ENCODE measurements around the gene RAB1A. TPM values are rescaled to one million over a fixed set of nuclear protein-coding genes. Genes with fewer than 3 reads are reported as not detected.
"Not testable (repeated sequence)": the region's sequence is repeated elsewhere in the genome, so short reads cannot be mapped to it uniquely, and the experiment has no call there.

The RAB1A gene
- polyA plus RNA-seq, 6 donors from 2014 or later, result 53.4 to 92.2 (median 60.5) TPM

GRCh38 chr2:65128297-65129190 lies 1.4 kb downstream of the RAB1A start:
- ATAC-seq (ENCODE audit: low read depth in 2 of 2) (no peak), DNase-seq (no peak)
- H3K27me3 Mint-ChIP-seq, result no peaks in the 10 kb centered on the region
- no peaks in the 10 kb centered on the region for H3K9me3 Mint-ChIP-seq
- H3K4me3 Mint-ChIP-seq, result peak overlapping the region; percentile 91 to 100 (median 99)
- H3K27ac Mint-ChIP-seq, result peak overlapping the region; percentile 98 to 100 (median 99)
- H3K4me1 Mint-ChIP-seq, result peaks cover 17 to 59% (median 41%) of the 10 kb centered on the region in 3 donors
- H3K36me3 Mint-ChIP-seq, result peaks cover 0 to 9% of the 10 kb centered on the region in 2 donors

DNA sequence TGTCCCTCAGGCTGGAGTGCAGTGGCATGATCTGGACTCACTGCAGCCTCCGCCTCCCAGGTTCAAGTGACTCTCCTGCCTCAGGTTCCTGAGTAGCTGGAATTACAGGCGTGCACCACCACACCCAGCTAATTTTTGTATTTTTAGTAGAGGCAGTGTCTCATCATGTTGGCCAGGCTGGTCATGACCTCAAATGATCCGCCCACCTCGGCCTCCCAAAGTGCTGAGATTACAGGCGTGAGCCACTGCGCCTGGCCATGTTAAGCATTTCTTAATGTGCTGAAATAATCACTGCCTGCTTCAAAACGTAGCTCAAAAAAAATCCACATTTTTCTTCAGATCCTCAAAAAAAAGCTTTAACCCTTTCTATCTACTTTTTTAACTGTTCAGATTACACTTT lies 4.4 kb downstream of the RAB1A start:
- ATAC-seq (ENCODE audit: low read depth in 2 of 2); DNase-seq; H3K4me3 Mint-ChIP-seq; H3K9me3 Mint-ChIP-seq; H3K36me3 Mint-ChIP-seq; H3K27me3 Mint-ChIP-seq: not testable (repeated sequence)
- H3K27ac Mint-ChIP-seq, result peak overlapping the region in 3 of 6 donors; percentile 29 to 71 (median 59)
- peaks cover 24 to 73% (median 56%) of the 10 kb centered on the region in 3 donors for H3K4me1 Mint-ChIP-seq

GRCh38 chr2:65122313-65122712 lies 7.6 kb downstream of the RAB1A start:
- peaks cover 22 to 73% (median 67%) of the 10 kb centered on the region in 3 donors for H3K4me1 Mint-ChIP-seq
- peak overlapping the region in 2 of 6 donors; percentile 60 to 68 for H3K27ac Mint-ChIP-seq
- peaks cover 0 to 4% of the 10 kb centered on the region in 2 donors for H3K36me3 Mint-ChIP-seq
- ATAC-seq (ENCODE audit: low read depth in 2 of 2) (no peak), DNase-seq (no peak)
- no peaks in the 10 kb centered on the region for H3K27me3 Mint-ChIP-seq
- peak overlapping the region in 2 of 8 donors; percentile 2 to 42 for H3K4me3 Mint-ChIP-seq
- no peaks in the 10 kb centered on the region for H3K9me3 Mint-ChIP-seq

DNA sequence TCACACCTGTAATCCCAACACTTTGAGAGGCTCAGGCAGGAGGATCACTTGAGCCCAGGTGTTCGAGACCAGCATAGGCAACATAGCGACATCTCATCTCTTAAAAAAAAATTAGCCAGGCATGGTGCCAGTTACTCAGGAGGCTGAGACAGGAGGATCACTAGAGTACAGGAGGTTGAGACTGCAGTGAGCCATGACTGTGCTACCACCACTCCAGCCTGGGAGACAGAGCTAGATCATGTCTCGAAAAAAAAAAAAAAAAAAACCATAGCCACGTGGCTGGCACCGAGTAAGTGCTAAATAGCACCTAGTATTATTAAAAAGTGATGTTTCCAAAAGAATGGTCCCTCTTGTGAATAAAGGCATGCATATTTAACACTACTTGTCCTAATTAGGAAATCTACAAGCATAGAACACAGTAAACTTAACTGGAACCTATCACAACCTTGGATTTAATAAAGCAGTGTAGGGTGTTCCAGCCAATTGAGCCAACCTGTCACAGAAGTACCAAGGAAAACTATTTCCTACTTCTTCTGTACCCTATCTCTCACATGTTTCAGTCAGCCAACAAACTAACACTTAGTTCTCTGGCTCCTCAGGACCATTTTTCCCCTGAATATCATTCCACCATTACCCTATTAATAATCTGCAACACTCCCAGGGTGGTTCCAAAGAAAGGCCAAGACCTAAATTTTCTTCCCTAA lies 8.8 kb downstream of the RAB1A start:
- DNase-seq, result no peak

DNA sequence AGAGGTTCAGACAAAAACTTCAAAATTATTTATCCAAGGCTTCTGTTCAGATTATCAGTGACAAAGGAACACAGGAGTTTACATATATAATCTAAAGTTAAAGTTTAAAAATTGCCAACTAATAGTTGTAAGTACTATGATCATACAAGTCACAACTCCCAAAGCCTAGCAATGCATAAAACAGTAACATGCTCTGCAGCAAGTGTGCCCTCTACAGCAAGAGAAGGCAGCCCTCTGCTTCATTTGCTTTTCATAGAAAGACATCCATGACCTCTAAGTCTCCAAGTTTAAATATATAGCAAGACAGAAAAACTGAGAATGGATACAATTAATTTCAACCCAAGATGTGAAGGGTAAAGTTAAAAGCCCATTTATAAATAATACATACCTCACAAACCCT lies 13.3 kb downstream of the RAB1A start:
- Mint-ChIP-seq H3K9me3 (peaks cover 0 to 2% (median 0%) of the 10 kb centered on the region in 7 donors), H3K4me3 (peak overlapping the region in 1 of 8 donors; percentile 20), H3K27me3 (no peaks in the 10 kb centered on the region), H3K36me3 (peaks cover 0 to 9% of the 10 kb centered on the region in 2 donors), H3K27ac (no peak overlapping the region), H3K4me1 (peaks cover 28 to 72% (median 60%) of the 10 kb centered on the region in 3 donors)
- ATAC-seq (ENCODE audit: low read depth in 2 of 2) (no peak), DNase-seq (no peak)

More for the DNA sequence above, 8.8 kb downstream of the RAB1A start:
- peak overlapping the region in 2 of 6 donors; percentile 29 to 56 for H3K27ac Mint-ChIP-seq
- H3K4me3 Mint-ChIP-seq, result peak overlapping the region in 2 of 8 donors; percentile 43
- peaks cover 0 to 4% of the 10 kb centered on the region in 2 donors for H3K36me3 Mint-ChIP-seq
- H3K4me1 Mint-ChIP-seq, result peaks cover 22 to 74% (median 66%) of the 10 kb centered on the region in 3 donors
- no peak for ATAC-seq (ENCODE audit: low read depth in 2 of 2)
- H3K9me3 Mint-ChIP-seq, result no peaks in the 10 kb centered on the region
- no peaks in the 10 kb centered on the region for H3K27me3 Mint-ChIP-seq

DNA sequence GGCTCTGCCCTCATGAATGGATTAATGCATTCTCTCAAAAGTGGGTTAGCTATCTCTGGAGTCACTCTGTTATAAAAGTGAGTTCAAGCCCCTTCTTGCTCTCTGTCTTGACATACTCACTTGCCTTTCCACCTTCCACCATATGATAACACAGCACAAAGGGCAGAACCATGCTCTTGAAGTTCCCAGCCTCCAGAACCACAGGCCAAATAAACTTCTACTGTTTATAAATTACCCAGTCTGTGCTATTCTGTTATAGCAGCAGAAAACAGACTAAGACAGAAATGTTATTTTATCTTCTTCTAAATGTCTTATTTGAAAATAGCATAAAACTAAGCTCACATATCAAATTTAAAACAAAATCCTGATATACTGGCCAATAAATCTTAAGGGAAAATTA lies 15.0 kb downstream of the RAB1A start:
- peaks cover 0 to 2% (median 0%) of the 10 kb centered on the region in 7 donors for H3K9me3 Mint-ChIP-seq
- H3K27me3 Mint-ChIP-seq, result no peaks in the 10 kb centered on the region
- peaks cover 30 to 76% (median 60%) of the 10 kb centered on the region in 3 donors for H3K4me1 Mint-ChIP-seq
- H3K4me3 Mint-ChIP-seq, result peak overlapping the region in 2 of 8 donors; percentile 11 to 32
- ATAC-seq (ENCODE audit: low read depth in 2 of 2) (no peak), DNase-seq (no peak)
- peaks cover 0 to 5% of the 10 kb centered on the region in 2 donors for H3K36me3 Mint-ChIP-seq
- peak overlapping the region in 2 of 6 donors; percentile 63 to 74 for H3K27ac Mint-ChIP-seq

- Mint-ChIP-seq H3K27me3 (no peaks in the 10 kb centered on the region), H3K27ac (peak overlapping the region in 2 of 6 donors; percentile 29 to 68), H3K4me1 (peaks cover 32 to 79% (median 57%) of the 10 kb centered on the region in 3 donors), H3K36me3 (peaks cover 0 to 5% of the 10 kb centered on the region in 2 donors), H3K9me3 (peaks cover 0 to 2% (median 0%) of the 10 kb centered on the region in 7 donors), H3K4me3 (no peak overlapping the region)
- DNase-seq (no peak), ATAC-seq (ENCODE audit: low read depth in 2 of 2) (no peak)
These were observed 16.1 kb downstream of the RAB1A start for GRCh38 chr2:65113816-65114215.

DNA sequence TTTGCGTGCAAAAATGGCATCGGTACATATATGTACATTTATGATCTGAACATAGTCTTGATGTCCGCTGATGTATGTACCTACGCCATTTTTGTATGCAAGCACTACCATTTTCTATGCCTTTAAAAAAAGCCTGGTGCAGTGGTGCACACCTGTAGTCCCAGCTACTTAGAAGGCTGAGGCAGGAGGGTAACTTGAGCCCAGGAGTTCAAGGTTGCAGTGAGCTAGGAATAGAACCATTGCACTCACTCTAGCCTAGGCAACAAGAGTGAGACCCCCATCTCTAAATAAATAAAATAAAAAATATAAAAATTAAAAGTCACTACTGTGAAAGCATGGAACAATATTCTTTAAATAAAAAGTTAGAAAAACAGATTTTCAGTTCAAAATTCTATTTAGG lies 16.7 kb downstream of the RAB1A start:
- H3K27ac Mint-ChIP-seq, result no peak overlapping the region
- DNase-seq, result no peak
- ATAC-seq (ENCODE audit: low read depth in 2 of 2), result no peak
- no peaks in the 10 kb centered on the region for H3K27me3 Mint-ChIP-seq
- peaks cover 0 to 2% (median 0%) of the 10 kb centered on the region in 7 donors for H3K9me3 Mint-ChIP-seq
- peaks cover 0 to 5% of the 10 kb centered on the region in 2 donors for H3K36me3 Mint-ChIP-seq
- H3K4me1 Mint-ChIP-seq, result peaks cover 32 to 77% (median 51%) of the 10 kb centered on the region in 3 donors
- no peak overlapping the region for H3K4me3 Mint-ChIP-seq

- Mint-ChIP-seq H3K27me3 (no peaks in the 10 kb centered on the region), H3K36me3 (peaks cover 0 to 5% of the 10 kb centered on the region in 2 donors), H3K4me3 (no peak overlapping the region), H3K9me3 (peaks cover 0 to 2% (median 0%) of the 10 kb centered on the region in 7 donors), H3K27ac (peak overlapping the region in 1 of 6 donors; percentile 47), H3K4me1 (peaks cover 32 to 74% (median 45%) of the 10 kb centered on the region in 3 donors)
- DNase-seq, result no peak
- no peak for ATAC-seq (ENCODE audit: low read depth in 2 of 2)
These were observed 17.3 kb downstream of the RAB1A start for GRCh38 chr2:65112633-65113032.

DNA sequence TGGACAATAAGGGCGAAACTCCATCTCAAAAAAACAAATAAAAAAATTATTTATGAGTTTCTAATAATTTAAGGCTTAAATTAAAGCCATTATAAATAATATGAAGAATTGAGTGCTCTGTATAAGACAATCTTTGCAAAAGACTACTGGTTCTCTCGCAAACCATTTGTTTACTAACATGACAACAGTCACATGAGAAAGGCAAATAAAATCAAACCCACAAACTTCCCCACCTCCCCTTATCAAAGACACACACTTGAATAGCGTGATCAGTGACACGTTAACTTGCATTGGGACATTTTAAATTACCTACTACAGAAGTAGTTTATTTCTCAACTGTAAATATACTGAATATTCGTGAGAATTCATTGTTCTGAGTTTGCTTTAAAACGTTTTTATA lies 21.1 kb downstream of the RAB1A start:
- H3K27me3 Mint-ChIP-seq, result no peaks in the 10 kb centered on the region
- H3K4me1 Mint-ChIP-seq, result peaks cover 27 to 67% (median 54%) of the 10 kb centered on the region in 3 donors
- H3K4me3 Mint-ChIP-seq, result no peak overlapping the region
- ATAC-seq (ENCODE audit: low read depth in 2 of 2) (no peak), DNase-seq (no peak)
- no peaks in the 10 kb centered on the region for H3K36me3 Mint-ChIP-seq
- peak overlapping the region in 1 of 6 donors; percentile 53 for H3K27ac Mint-ChIP-seq
- H3K9me3 Mint-ChIP-seq, result no peaks in the 10 kb centered on the region

GRCh38 chr2:65107530-65107929 lies 22.4 kb downstream of the RAB1A start:
- Mint-ChIP-seq H3K36me3 (no peaks in the 10 kb centered on the region), H3K4me1 (peaks cover 24 to 59% (median 48%) of the 10 kb centered on the region in 3 donors), H3K9me3 (no peaks in the 10 kb centered on the region), H3K27me3 (no peaks in the 10 kb centered on the region), H3K27ac (peak overlapping the region in 2 of 6 donors; percentile 30 to 77), H3K4me3 (no peak overlapping the region)
- DNase-seq, result no peak
- no peak for ATAC-seq (ENCODE audit: low read depth in 2 of 2)

- ATAC-seq (ENCODE audit: low read depth in 2 of 2) (no peak), DNase-seq (no peak)
- no peaks in the 10 kb centered on the region for H3K27me3 Mint-ChIP-seq
- peaks cover 8 to 27% (median 25%) of the 10 kb centered on the region in 3 donors for H3K4me1 Mint-ChIP-seq
- H3K36me3 Mint-ChIP-seq, result peaks cover 0 to 4% of the 10 kb centered on the region in 2 donors
- no peak overlapping the region for H3K4me3 Mint-ChIP-seq
- no peak overlapping the region for H3K27ac Mint-ChIP-seq
- H3K9me3 Mint-ChIP-seq, result no peaks in the 10 kb centered on the region
These were observed 26.7 kb downstream of the RAB1A start for GRCh38 chr2:65103013-65103715.

DNA sequence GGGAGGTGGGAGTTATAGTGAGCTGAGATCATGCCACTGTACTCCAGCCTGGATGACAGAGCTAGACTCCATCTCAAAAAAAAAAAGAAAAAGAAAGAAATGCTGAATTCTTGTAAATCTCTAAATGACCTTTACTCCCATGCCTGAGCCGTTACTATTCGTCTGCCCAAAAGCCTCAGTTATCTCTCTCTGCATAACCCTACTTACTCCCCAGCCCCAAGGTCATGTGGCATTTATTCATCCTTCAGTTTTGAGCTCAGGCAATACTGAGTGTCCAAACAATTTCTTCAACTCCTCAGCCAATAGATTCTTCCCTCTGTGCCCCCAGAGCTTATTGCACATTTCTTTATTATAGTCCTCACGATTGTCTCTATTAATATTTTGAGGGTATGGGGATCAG lies 28.8 kb downstream of the RAB1A start:
- Mint-ChIP-seq H3K9me3 (no peaks in the 10 kb centered on the region), H3K27me3 (no peaks in the 10 kb centered on the region), H3K27ac (peak overlapping the region in 2 of 6 donors; percentile 26 to 41), H3K36me3 (peaks cover 0 to 18% of the 10 kb centered on the region in 2 donors), H3K4me3 (no peak overlapping the region), H3K4me1 (peaks cover 3 to 16% (median 15%) of the 10 kb centered on the region in 3 donors)
- ATAC-seq (ENCODE audit: low read depth in 2 of 2), result no peak
- DNase-seq, result no peak
